GM21381 (cell line): Measurements from ENCODE around the gene DYRK1A.
"Not testable (repeated sequence)": the region's sequence is repeated elsewhere in the genome, so short reads cannot be mapped to it uniquely, and the experiment has no call there.

ENCODE experiments used
- ATAC-seq: cut with Tn5 transposase; IDR thresholded peaks from one replicate; pipeline ENCODE4 v1.9.1; 2021; ENCODE audit warnings: mild to moderate bottlenecking, moderate library complexity; ENCODE audit not compliant: unreplicated experiment

The DYRK1A gene

DNA sequence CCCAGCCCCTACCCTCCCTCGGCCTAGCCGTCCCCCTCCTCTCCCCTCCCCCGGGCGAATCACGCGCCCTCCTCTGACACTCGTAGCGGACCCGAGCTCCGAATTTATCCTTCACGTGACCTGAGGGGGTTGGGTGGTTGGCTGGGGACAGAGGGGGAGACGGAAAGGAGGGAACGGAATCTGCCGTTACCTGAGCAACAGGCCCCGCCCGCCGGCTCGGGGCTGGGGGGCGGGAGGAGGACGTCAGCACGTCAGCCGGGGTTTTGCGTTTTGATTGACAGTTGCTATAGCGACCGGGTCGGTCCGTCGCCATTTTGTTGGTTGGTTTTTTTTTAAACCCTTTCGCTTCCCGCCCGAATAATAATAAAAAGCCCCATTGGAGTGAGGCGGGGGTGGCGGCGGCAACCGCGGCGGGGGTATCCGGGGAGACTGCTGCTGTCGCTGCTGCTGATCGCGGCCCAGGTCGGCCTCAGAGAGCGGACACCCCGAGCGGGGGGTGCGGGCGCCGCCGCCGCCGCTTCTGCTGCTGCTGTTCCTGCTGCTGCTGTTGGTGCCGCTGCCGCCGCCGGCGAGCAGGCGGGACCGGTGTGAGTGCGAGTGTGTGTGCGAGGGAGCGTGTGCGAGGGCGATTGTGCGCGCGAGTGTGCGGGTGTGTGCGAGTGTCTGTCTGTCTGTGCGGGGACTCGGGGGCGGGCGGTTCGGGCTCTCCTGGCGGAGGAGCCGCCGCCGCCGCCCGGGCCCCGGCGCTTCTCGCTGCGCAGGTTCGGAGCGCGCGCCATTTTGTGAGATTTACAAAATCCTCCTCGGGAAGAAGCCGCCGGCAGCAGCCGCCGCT lies at the start of gene DYRK1A:
DYRK1A (plus strand) TSS at position 292 of the 835 bp plus-strand sequence. CDS start 53,602 bp downstream, outside the sequence.
- ATAC-seq = peak; percentile 57

DNA sequence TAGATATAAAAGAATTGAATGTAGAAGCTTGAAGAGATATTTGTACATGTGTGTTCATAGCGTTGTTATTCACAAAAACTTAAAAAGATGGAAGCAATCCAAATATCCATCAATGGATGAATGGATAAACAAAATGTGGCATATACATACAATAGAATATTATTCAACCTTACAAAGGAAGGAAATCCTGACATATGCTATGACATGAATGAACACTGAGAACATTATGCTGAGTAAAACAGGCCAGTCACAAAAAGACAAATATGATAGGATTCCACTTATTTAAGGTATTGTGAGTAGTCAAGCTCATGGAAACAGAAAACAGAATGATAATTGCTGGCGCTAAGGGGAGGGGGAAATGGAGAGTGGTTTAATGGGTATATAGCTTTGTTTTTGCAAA lies 47.0 kb upstream of the DYRK1A start:
- ATAC-seq = no peak

DNA sequence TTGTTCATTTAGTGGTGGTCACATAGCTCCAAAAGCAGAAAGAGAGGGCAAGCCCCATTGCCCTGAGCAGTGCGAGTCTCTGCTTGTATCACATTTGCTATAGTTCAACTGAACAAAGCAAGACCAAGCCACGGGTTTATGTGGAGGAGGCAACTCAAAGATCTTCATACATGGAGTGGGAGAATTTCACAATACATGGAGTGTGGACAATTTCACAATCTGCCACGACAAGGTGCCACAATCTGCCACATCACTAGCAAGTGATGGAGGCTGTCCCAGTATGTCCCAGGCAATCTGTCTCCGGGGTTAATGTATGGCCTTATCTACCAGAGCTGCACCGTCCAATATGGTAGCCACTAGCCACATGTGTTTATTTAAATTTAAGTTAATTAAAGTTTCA lies 44.5 kb upstream of the DYRK1A start:
- no peak for ATAC-seq

DNA sequence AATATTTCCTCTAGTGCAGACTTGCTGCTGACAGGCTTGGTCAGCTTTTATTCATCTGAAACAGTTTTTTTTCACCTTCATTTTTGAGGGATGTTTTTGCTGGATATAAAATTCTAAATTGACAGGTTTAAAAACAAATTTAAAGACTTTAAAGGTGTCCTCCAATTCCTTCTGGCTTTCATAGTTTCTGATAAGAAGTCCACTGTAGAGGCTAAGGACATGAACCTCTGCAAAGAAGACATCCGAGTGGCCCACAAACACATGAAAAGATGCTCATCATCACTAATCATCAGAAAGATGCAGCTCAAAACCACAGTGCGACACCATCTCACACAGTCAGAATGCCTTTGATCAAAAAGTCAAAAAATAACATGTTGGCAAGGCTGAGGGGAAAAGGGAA lies 42.0 kb upstream of the DYRK1A start:
- no peak for ATAC-seq

DNA sequence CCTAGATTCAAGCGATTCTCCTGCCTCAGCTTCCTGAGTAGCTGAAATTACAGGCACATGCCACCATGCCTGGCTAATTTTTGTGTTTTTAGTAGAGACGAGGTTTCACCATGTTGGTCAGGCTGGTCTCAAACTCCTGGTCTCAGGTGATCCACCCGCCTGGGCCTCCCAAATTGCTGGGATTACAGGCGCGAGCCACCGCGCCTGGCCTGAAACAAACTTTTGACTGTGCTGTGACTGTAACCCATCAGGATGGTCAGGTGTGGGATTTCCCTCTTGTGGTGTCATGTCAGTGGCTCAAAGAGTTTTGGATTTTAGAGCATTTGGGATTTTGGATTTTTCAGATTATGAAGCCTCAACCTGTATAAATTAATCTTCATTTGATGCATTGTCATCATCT lies 38.4 kb upstream of the DYRK1A start:
- ATAC-seq = not testable (repeated sequence)

DNA sequence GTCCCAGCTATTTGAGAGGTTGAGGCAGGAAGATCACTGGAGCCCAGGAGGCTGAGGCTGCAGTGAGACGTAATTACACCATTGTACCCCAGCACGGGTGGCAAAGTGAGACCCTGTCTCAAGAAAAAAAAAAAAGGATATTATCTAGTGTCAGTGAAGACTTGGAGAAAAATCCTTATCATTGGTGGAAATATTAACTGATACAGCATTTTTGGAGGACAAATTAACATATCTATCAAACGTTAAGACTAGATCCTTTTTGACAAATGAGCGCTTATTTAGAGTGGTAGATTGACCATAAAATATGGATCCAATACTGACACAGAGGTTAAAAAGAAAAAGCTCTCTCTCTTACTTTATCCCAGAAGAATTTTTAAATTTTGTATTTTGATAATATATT lies 35.2 kb upstream of the DYRK1A start:
- ATAC-seq = no peak

DNA sequence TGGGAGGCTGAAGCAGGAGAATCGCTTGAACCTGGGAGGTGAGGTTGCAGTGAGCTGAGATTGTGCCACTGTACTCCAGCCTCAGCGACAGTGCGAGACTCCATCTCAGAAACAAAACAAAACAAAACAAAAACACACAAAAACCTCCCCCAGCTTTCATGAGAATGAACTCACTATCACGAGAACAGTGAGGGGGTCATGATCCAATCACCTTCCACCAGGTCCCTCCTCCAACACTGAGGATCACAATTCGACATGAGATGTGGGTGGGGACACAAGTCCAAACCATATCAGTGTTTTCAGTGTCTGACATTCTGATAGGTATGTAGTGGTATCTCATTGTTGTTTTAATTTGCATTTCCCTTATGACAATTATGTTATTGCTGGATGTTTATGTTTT lies 31.5 kb upstream of the DYRK1A start:
- no peak for ATAC-seq

DNA sequence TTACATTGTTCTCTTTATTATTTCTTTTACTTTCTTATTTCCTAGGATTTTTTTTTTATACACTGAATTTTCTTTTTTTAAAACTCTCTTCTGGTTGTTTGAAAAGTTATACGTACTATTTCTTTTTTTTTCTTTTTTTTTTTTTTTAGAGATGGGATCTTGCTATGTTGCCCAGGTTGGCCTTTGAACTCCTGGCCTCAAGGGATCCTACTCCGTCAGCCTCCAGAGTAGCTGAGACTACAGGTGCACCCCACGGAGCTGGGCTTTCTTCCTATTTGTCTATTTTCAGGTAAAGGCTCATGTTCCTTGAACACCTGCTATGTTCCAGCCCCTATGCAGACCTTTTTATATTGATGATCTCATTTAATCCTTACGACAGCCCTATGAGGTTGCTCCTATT lies 29.4 kb upstream of the DYRK1A start:
- no peak for ATAC-seq

DNA sequence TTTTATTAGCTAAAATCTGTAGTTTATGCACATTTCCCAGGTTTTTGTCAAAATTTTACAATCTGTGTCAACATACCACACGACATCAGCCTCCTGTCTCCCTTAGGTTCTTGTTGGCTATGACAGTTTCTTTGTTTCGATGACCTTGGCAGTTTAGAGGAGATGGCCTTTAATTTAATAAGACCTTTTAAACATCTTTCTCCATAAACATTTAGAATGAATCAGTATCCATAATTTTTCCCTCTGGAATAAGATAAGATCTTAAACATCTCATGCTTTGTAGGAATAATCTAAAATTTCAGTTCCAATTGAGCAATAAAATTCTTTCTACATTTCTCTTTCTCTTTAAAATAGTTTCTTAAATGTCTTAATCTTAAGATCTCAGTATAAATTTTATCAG lies 28.7 kb upstream of the DYRK1A start:
- ATAC-seq = no peak

DNA sequence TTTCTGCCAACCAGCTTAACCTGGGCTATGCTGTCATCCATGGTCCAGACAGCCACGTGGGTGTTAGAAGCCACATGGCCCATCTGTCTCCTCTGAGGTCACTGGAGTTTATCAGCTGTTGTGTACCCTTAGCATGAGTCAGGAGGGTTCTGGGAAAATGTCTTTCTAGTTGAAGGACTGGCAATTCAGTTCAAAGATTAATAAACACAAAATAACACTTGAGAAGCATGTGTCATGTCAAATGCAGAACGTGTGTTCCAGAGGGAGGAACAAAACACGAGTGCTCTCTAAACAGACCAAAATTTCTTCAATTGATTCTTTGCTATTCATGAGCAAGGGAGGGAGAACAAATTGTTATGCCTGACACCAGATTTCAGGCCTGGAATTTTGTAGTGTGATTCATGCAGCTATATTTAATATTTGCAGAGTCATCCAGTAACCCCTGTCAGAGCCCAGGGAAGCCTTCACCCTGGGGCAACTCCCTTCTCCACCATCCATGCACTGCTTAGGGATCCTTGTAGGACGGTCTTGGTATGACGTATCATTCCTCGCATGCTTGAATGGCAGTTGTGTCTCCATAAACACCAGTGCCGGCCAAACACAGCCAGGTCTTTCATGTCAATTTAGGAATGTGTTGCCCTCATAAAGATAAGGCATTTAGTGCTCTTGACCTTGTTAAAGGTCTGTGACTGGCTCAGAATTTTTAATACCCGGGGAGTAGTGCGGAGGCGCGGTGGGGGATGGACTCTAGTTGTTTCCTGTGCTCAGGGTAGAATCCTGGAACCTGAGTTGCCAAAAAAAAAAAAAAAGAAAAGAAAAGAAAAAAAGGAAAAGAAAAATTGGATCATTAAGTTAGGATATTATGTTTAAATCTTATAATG lies 27.7 kb upstream of the DYRK1A start:
- ATAC-seq = no peak

DNA sequence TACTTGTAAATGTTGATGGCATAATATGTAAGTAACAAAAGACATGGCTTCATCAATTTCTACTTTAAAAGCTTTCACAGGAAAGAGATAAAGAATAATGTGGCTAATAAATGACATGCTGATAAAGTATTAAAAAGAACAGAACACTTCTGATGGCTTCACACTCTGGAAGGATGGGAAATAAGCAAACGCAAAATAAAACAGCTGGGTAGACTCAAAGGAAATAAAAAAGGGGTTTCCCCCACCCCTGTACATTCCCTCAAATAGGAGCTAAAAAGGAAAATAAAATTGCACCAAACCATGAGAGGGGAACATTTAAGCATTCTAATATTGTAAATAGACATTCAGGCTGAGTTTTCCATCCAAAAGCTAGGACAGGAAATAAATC lies 27.0 kb upstream of the DYRK1A start:
- no peak for ATAC-seq

DNA sequence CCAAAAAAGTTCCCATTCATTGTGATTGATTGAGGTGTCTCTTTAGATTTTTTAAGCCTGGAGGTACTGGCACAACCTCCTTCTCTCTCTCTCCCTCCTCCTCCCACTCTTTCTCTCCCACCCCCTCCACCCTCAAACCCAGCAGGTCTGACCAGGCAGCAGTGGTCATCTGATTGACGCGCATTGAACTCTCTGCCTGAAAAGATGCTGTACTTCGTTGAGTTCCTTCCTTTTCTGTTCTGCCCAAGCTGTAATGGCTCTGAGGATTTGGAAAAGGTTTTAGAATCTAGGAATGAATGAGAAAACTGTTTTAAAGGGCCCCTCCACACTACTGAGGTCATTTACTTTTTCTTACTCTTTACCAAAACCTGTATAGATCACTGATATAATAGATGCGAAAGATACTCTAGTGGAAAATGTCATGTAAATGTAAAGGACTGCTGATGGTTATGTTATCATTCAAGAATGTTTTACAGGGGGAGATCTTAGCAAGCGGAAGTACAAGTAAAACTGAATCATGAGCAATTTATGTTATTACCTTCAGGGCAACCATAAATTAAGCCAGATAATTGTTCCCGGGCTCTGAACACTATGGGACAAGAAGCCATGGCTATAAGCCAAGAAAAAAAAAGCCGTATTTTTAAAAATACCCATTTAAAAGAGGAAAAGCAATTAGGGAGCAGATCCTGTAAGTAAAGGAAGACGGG lies 25.2 kb upstream of the DYRK1A start:
- ATAC-seq = no peak

DNA sequence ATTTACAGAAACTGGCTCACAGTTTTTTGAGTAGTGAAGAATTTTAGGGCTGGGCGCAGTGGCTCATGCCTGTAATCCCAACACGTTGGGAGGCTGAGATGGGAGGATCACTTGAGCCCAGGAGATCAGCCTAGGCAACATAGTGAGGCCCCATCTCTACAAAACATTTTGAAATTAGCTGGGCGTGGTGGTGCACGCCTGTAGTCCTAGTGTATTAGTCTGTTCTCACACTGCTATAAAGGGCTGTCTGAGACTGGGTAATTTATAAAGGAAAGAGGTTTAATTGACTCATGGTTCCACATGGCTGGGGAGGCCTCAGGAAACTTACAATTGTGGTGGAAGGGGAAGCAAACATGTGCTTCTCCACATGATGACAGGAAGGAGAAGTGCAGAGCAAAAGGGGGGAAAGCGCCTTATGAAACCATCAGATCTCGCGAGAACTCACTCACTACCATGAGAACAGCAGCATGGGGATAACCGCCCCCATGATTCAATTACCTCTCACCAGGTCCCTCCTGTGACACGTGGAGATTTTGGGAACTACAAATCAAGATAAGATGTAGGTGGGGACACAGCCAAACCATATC lies 24.4 kb upstream of the DYRK1A start:
- no peak for ATAC-seq

DNA sequence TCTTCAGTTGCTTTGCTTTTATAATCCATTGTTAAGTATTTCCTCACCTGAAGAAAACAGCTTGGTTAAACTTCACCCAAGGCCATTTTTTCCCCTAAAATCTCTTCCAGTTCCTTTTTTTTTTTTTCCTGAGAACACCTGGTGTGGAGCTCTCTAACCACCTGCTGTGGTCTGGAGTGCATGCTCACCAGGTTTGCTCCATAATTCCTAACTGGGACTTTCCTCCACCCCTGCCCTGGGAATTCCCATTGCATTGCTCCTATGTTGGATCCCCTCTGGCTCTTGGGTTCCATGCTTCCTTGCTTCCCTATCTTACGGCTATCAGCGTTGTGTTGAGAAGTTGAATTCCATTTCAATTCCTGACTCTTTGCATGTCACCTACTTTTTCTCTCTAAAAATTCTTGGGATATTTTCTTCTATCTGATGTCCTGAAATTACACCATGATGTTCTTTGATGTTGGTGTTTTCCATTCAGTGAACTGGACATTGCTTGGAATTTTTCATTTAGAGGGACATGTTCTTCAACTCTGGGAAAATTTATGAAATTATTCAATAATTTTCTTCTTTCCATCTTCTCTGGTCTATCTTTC lies 19.6 kb upstream of the DYRK1A start:
- no peak for ATAC-seq

DNA sequence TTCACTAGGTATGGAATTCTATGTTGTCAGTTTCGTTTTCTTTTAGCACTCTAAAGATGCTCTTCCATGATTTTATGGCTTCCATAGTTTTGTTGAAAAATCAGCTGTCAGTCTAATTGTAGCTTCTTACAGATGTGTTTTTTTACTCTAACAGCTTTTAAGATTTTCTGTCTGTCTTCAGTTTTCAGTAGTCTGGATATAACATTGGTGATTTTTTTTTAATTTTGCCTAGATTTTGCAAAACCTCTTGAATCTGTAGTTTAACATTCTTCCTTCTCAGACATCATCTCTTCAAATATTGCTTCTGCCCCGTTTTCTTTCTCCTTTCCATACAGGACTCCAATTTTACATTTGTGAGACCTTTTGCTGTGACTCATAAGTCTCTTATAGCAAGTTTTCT lies 17.9 kb upstream of the DYRK1A start:
- ATAC-seq = no peak

DNA sequence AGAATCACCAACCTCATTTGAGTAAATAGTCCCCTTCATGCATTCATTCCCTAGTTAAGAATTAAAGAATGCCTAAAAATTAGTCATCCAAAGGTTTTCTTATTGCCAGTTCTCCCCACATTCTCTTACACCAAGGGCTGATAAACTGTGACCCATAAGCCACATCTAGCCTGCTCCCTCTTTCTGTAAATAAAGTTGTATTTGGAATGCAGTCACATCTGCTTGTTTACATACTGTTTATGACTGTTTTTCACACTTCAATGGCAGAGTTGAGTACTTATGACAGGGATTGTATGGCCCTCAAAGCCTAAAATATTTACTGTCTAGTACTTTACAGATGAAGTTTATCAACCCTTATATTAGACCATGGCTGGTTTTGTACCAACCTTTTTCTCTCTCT lies 16.1 kb upstream of the DYRK1A start:
- no peak for ATAC-seq

DNA sequence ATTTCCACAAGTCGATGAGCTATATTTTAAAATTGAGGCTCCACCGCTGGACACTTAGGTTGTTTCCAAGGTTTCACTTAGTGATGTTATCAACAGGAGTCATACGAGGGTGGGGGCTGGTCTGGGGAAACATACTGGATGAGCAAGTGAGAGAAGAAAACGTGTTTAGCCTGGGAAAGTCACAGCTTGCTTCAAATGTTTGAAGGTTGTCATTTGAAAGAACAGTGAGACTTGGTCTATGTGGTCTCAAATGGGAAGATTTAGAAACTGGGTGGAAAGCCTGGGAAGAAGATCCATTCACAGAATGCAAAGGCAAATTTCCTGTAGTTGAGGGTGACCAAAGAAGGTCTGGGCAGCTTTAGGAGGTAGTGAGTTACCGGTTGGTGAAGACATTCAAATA lies 9.9 kb upstream of the DYRK1A start:
- no peak for ATAC-seq

DNA sequence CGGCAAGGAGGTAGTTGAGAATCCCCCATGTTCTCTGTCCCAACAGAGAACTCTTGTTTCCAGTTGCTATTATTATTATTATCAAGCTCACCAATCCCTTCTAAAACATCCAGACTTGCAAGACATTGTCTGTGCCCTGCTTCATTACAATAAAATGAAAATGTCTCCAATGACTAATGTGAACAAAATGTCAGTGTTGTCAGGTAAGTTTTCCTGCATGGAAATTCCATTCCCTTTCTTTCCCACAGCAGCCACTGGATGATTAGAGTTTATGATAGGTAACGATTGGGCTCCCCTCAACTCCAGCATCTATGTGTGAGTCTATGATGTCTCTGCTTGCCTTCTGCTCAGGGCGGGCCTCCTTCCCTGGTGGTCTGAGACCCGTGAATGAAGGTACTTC lies 8.9 kb upstream of the DYRK1A start:
- no peak for ATAC-seq

DNA sequence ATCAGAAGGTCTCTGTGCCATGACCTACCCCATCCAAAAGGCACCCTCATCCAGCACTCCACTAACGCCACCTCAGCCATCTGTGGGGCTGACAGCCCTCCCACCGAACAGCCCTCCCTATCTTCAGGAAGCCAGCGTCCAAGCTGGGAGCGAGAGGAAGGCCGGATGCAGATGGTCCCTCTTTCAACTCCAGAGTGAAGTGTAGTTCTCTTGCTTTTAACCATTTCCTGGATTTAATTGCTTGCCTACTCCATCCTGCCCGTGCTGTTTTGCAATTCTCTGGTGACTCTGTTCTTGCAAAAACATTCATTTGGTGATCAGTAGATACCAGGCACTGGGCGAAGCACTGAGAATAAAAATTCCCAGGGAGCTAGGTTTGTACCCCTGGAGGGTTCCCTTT lies 8.2 kb upstream of the DYRK1A start:
- ATAC-seq = no peak

DNA sequence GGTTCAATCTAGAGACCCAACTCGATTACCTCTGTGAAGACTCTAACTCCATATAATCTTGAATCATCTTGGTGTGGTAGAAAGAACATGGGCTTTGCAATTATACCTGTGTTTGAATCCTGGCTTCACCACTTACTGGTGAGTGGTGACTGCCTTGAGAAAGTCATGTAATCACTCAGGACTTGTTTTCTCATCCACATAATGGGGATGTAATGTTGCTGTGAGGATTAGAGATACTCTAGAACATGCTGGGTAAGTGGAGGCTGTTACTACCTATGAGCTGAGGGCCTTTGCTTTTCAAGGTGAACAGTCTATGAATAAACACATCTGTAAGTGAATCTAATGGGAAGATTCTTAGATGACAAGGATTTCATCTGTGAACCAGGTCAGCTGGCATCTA lies 2.6 kb upstream of the DYRK1A start:
- no peak for ATAC-seq

DNA sequence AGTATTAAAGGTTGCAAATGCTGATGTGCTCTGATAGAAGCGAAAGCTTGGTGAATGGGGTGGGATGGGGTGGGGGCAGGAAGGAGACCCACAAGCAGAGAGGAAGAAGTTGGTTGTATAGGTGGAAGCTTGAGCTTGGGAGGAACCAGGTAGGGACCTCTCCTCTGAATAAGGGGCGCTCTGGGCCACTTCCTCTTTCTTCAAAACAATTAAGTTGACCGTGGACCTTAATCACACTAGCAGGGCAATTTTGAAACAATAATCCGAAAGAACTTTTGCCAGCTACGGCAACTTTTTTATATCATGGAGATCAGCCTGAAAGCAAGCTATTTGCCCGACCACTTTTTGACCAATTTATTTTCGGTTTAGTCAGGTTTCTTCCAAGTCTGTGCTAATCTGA lies 1.9 kb upstream of the DYRK1A start:
- no peak for ATAC-seq
